IMR-90 (cell line): ENCODE results near the gene RGS3.

ENCODE experiments used
- CEBPB ChIP-seq: IDR thresholded peaks from 2 replicates; pipeline ENCODE4 v1.6.1; 2012; ENCODE audit warnings: low read depth, low read length, improper control_type of control experiment
- CTCF ChIP-seq: conservative IDR thresholded peaks from 2 replicates; pipeline ENCODE4 v1.5.1; 2012; ENCODE audit warnings: mild to moderate bottlenecking, low read depth, low read length, improper control_type of control experiment
- ELK1 ChIP-seq: fragments of 150-350 bp; IDR thresholded peaks from 2 replicates; pipeline ENCODE4 v1.6.1; 2016; ENCODE audit warnings: low read depth, mild to moderate bottlenecking, low read length, moderate library complexity, borderline replicate concordance
- MAZ ChIP-seq: IDR thresholded peaks from 2 replicates; pipeline ENCODE4 v1.6.1; 2012; ENCODE audit warnings: low read depth, mild to moderate bottlenecking, low read length, improper control_type of control experiment, moderate library complexity, borderline replicate concordance
- POLR2A ChIP-seq: IDR thresholded peaks from 2 replicates; pipeline ENCODE4 v1.6.1; 2012; ENCODE audit warnings: mild to moderate bottlenecking, low read depth, low read length
- RAD21 ChIP-seq: IDR thresholded peaks from 2 replicates; pipeline ENCODE4 v1.6.1; 2012; ENCODE audit warnings: low read length, improper control_type of control experiment

GRCh38 chr9:113532809-113533190 lies 69.3 kb downstream of the RGS3 start:
- TF ChIP-seq CTCF (no peak), RAD21 (no peak), ELK1 (no peak), POLR2A (no peak), CEBPB (no peak), MAZ (no peak)
